Stomach smooth muscle (tissue), 2 donors: ENCODE measurements around the gene MARK4.
A peak's percentile ranks its signal among the peaks of the same experiment; 100 is the strongest.

Source experiments
- H3K27ac ChIP-seq: one replicate; pipeline ENCODE4 v1.7.0; 2013; ENCODE audit warnings: mild to moderate bottlenecking, low read length, inconsistent platforms
- H3K27me3 ChIP-seq, 2 donors: one replicate each; pipeline ENCODE4 v1.7.0; 2013; ENCODE audit warnings: low read length in 2 of 2; ENCODE audit not compliant: insufficient read depth in 2 of 2, control insufficient read depth in 1 of 2
- H3K36me3 ChIP-seq, 2 donors: one replicate each; pipeline ENCODE4 v1.7.0; 2013; ENCODE audit warnings: low read length in 2 of 2; ENCODE audit not compliant: control insufficient read depth in 2 of 2, insufficient read depth in 2 of 2
- H3K4me1 ChIP-seq: one replicate; pipeline ENCODE4 v1.7.0; 2013; ENCODE audit warnings: low read length; ENCODE audit not compliant: control insufficient read depth, insufficient read depth
- H3K4me3 ChIP-seq, 2 donors: one replicate each; pipeline ENCODE4 v1.7.0; 2013; ENCODE audit warnings: low read length in 2 of 2
- H3K9ac ChIP-seq, 2 donors: one replicate each; pipeline ENCODE4 v1.7.0; 2013; ENCODE audit warnings: low read length in 2 of 2, mild to moderate bottlenecking in 1 of 2
- H3K9me3 ChIP-seq, 2 donors: one replicate each; pipeline ENCODE4 v1.7.0; 2013; ENCODE audit warnings: low read length in 2 of 2; ENCODE audit not compliant: control insufficient read depth in 2 of 2
- donor health status: healthy.
- donor health status: Pancreatic carcinoma.

Gene MARK4

DNA sequence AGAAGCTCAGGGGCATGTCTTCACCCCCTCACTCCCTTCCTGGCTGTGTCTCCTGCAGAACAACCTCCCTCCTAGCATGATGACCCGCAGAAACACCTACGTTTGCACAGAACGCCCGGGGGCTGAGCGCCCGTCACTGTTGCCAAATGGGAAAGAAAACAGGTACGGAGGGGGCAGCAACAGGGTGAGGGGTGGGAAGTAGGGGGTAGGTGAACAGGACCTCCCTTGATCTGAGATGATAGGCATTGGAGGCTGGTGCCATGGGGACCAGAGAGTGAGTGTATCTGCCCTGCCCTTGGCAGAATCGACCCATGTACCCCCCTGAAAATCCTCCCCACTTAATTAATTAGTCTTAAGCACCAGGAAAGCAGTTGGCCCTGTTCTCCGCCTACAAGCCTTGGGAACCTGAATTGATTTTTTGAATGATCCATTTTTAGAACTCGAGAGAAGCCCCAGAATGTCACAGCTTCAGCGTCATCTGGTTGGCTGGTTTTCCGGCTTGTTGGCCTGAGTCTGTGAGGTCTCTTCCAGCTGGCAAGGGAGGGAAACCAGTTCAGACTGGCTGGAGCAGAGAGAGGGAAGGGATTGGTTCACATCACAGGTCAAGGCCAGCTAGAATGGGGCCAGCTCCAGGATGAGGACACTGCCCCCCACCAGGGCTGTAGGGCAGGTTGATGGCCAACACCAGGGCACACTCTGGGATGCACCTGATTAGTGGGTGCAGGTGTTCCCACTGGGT is 43.4 kb downstream of the MARK4 start:
- Histone ChIP-seq H3K27ac (no peak overlapping the region), H3K4me1 (peaks cover 10% of the 10 kb centered on the region), H3K36me3 (peaks cover 25 to 26% of the 10 kb centered on the region in 2 donors), H3K4me3 (peak overlapping the region in 1 of 2 donors; percentile 3), H3K9me3 (no peaks in the 10 kb centered on the region), H3K27me3 (no peaks in the 10 kb centered on the region), H3K9ac (no peak overlapping the region)

DNA sequence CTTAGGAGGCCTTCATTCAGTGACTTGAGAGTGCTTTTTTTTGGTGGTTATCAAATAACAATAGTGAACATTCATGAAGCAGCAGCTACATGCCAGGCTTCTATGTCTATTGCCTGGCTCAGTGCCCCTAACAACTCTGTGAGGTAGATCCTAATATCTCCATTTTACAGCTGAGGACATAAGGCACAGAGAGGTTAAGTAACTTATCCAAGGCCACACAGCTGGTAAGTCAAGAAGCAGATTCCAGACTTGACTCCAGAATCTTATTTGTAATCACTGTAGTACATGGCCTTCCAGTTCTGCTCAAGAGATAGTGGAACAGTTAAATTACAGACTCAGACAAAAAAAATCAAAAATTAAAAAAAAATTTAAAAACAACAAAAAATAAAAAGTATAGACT is 44.8 kb downstream of the MARK4 start:
- Histone ChIP-seq H3K4me1 (peaks cover 15% of the 10 kb centered on the region), H3K27ac (no peak overlapping the region), H3K36me3 (peaks cover 16 to 19% of the 10 kb centered on the region in 2 donors), H3K27me3 (no peaks in the 10 kb centered on the region), H3K9ac (no peak overlapping the region), H3K4me3 (no peak overlapping the region), H3K9me3 (no peaks in the 10 kb centered on the region)

DNA sequence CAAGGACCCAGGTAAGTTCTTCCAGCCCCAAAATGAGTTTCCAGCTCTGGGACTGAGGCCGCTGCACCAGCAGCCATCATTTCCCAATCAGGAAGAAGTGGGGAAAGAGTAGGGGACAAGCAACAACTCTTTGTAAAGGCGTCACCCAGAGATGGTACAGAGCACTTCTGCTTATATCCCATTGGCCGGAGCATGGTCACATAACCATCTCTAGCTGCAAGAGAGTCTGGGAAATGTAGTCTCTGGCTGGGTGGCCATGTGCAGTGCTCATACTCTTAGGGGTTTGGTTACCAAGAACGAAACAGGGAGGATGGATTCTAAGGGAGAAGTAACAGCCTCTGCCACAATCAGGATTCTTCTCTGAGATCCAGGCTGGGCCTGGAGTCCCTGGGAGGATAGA is 45.3 kb downstream of the MARK4 start:
- Histone ChIP-seq H3K4me1 (peaks cover 15% of the 10 kb centered on the region), H3K36me3 (peaks cover 14 to 15% of the 10 kb centered on the region in 2 donors), H3K9me3 (no peaks in the 10 kb centered on the region)

DNA sequence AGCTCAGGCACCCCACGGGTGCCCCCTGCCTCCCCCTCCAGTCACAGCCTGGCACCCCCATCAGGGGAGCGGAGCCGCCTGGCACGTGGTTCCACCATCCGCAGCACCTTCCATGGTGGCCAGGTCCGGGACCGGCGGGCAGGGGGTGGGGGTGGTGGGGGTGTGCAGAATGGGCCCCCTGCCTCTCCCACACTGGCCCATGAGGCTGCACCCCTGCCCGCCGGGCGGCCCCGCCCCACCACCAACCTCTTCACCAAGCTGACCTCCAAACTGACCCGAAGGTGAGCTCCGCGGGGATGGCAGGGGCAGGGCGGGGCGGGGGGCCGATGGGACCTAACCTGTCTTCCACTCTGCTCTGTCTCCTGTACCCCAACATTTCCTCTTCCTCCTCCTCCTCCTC is 46.6 kb downstream of the MARK4 start:
- Histone ChIP-seq H3K9me3 (no peaks in the 10 kb centered on the region), H3K36me3 (peaks cover 8 to 10% of the 10 kb centered on the region in 2 donors), H3K27ac (no peak overlapping the region), H3K4me3 (no peak overlapping the region), H3K9ac (no peak overlapping the region), H3K4me1 (peaks cover 15% of the 10 kb centered on the region), H3K27me3 (no peaks in the 10 kb centered on the region)

More for the DNA sequence above, 45.3 kb downstream of the MARK4 start:
- Histone ChIP-seq H3K27ac (no peak overlapping the region), H3K9ac (no peak overlapping the region), H3K27me3 (no peaks in the 10 kb centered on the region), H3K4me3 (no peak overlapping the region)

DNA sequence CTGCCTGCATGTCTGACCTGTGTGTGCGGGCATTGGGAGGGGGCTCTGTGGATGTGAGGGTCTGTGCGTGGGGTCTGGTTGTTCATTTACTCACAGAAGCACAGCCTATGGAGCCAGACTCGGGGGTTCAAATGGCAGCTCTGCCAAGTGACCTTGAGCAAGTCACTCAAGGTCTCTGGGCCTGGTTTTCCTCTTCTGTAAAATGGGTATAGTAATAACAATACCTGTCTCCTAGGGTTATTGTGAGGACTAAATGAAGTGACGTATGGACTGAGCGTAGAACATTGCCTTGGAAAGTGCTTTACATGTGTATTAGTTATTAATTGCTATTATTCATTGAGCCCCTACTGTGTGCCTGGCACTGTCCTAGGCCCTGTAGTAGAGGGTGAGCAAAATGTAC is 47.2 kb downstream of the MARK4 start:
- Histone ChIP-seq H3K4me3 (no peak overlapping the region), H3K27ac (no peak overlapping the region), H3K4me1 (peaks cover 15% of the 10 kb centered on the region), H3K9me3 (no peaks in the 10 kb centered on the region), H3K27me3 (no peaks in the 10 kb centered on the region), H3K36me3 (peaks cover 8 to 10% of the 10 kb centered on the region in 2 donors), H3K9ac (no peak overlapping the region)

DNA sequence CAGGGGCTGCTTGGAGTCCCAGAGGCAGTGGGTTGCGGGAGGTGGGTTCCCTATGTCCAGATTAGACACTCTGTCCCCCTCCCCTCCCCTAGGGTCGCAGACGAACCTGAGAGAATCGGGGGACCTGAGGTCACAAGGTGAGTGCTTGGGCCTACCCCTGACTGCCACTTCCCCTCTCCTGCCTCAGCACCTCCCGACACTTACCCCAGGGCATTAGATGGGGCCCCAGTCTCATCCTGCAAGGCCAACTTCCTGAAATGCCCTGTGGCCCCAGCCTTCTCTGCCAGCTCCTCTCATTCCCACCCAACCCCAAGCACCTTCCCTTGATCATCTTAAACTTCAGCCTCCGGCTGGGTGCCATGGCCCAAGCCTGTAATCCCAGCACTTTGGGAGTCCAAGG is 48.6 kb downstream of the MARK4 start:
- peaks cover 5 to 8% of the 10 kb centered on the region in 2 donors for H3K36me3 ChIP-seq
- H3K27me3 ChIP-seq = no peaks in the 10 kb centered on the region
- H3K9me3 ChIP-seq = no peaks in the 10 kb centered on the region

DNA sequence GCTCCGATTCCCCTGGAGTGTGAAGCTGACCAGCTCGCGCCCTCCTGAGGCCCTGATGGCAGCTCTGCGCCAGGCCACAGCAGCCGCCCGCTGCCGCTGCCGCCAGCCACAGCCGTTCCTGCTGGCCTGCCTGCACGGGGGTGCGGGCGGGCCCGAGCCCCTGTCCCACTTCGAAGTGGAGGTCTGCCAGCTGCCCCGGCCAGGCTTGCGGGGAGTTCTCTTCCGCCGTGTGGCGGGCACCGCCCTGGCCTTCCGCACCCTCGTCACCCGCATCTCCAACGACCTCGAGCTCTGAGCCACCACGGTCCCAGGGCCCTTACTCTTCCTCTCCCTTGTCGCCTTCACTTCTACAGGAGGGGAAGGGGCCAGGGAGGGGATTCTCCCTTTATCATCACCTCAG is 51.3 kb downstream of the MARK4 start:
- H3K36me3 ChIP-seq = peaks cover 4 to 5% of the 10 kb centered on the region in 2 donors
- no peak overlapping the region for H3K9ac ChIP-seq
- H3K27ac ChIP-seq = no peak overlapping the region
- H3K9me3 ChIP-seq = no peaks in the 10 kb centered on the region
- H3K4me1 ChIP-seq = peaks cover 5% of the 10 kb centered on the region
- no peaks in the 10 kb centered on the region for H3K27me3 ChIP-seq
- no peak overlapping the region for H3K4me3 ChIP-seq

More for the DNA sequence above, 48.6 kb downstream of the MARK4 start:
- Histone ChIP-seq H3K4me3 (no peak overlapping the region), H3K4me1 (peaks cover 7% of the 10 kb centered on the region), H3K27ac (no peak overlapping the region), H3K9ac (no peak overlapping the region)

DNA sequence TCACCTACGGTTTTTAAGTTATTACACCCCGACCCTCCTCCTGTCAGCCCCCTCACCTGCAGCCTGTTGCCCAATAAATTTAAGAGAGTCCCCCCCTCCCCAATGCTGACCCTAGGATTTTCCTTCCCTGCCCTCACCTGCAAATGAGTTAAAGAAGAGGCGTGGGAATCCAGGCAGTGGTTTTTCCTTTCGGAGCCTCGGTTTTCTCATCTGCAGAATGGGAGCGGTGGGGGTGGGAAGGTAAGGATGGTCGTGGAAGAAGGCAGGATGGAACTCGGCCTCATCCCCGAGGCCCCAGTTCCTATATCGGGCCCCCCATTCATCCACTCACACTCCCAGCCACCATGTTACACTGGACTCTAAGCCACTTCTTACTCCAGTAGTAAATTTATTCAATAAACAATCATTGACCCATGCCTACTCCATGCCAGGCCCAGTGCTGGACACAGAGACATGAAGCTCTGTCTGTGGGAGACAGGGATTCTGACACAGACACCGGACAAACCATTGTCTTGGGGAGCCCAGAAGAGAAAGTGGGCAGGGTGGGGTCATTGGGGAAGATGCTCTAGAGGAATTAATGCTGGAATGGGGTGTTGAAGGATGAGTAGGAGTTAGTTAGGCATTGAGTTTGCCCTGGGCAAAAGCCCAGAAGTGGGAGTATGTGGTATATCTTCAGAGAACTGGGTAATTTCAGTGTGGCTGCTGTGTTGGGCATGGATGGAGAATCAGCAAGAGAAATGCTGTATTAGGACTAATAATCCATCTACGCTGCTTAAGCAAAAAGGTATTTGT is 52.4 kb downstream of the MARK4 start:
- no peak overlapping the region for H3K9ac ChIP-seq
- no peak overlapping the region for H3K4me3 ChIP-seq
- peaks cover 0 to 2% of the 10 kb centered on the region in 2 donors for H3K27me3 ChIP-seq
- H3K4me1 ChIP-seq = peaks cover 5% of the 10 kb centered on the region
- no peak overlapping the region for H3K27ac ChIP-seq
- H3K36me3 ChIP-seq = peaks cover 2 to 5% of the 10 kb centered on the region in 2 donors
- H3K9me3 ChIP-seq = no peaks in the 10 kb centered on the region

DNA sequence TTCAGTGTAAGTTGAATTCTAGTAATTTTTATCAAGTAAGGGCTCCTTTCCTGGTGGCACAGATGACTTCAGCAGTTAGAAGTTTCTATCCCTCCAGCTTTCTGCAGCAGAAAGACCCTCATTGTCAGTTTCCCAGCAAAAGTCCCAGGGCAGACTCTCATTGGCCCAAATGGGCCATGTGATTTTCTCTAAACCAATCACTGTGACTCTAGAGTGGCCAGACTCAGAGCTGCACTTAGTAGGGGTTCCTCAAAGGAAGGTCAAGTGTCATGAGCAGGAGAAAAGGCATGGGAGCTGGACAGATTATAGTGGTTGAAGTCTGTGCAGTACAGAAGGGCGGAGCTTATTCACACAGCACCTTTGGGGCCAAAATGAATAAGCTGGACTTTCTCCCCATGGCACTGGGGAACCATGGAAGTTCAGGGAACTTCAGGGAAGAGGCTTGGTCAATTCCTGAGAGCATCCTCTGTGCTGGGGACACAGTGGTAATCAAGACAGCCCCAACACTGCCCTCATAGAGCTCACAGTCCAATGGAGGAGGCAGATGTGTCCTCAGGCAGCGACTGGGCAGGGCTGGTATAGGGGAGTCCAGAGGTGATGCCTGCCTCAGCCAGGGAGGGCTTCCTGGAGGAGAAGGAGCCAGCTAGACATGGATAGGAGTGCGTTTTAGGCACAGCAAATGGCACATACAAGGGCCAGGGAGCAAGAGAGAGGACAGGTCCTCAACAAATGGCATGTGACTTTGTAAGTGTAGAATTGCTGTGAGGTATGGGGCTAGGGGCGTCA is 53.3 kb downstream of the MARK4 start:
- no peak overlapping the region for H3K9ac ChIP-seq
- H3K4me3 ChIP-seq = no peak overlapping the region
- H3K27me3 ChIP-seq = peaks cover 0 to 2% of the 10 kb centered on the region in 2 donors
- peaks cover 5% of the 10 kb centered on the region for H3K4me1 ChIP-seq
- no peak overlapping the region for H3K27ac ChIP-seq
- no peaks in the 10 kb centered on the region for H3K9me3 ChIP-seq
- peaks cover under 1 to 2% of the 10 kb centered on the region in 2 donors for H3K36me3 ChIP-seq

DNA sequence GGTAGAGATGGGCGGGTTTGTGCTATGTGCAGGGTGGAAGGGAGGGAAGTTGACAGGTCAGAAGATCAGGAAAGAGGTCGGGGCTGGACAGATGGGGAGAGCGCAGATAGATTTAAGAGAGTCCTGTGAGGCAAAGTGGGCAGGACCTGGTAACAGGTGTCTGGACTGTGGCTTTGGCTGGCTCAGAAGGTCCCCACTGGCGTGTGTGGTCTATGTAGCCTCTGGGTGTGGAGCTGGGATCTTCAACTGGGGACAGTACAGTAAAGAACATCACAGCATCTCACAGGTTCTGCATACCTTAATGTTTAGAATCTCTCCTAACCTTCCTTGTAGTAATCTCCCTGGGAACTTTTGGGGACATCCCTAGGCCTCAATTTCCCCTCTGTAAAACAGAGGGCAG is 53.9 kb downstream of the MARK4 start:
- peaks cover 8% of the 10 kb centered on the region for H3K4me1 ChIP-seq
- no peak overlapping the region for H3K27ac ChIP-seq
- no peaks in the 10 kb centered on the region for H3K9me3 ChIP-seq
- no peak overlapping the region for H3K4me3 ChIP-seq
- H3K36me3 ChIP-seq = no peaks in the 10 kb centered on the region
- no peak overlapping the region for H3K9ac ChIP-seq
- peaks cover 0 to 2% of the 10 kb centered on the region in 2 donors for H3K27me3 ChIP-seq
